Stromal cell of bone marrow (primary cell): ENCODE data around the gene MED12L.
A peak's percentile ranks its signal among the peaks of the same experiment; 100 is the strongest.

Experiments
- DNase-seq: peaks from one replicate; pipeline ENCODE4 v3.0.0-alpha.2; 2012; ENCODE audit warnings: low read depth

The MED12L gene

GRCh38 chr3:151299006-151299405 is 213.5 kb downstream of the MED12L start:
- no peak for DNase-seq

- no peak for DNase-seq
These were observed 215.1 kb downstream of the MED12L start for GRCh38 chr3:151300539-151300938.

GRCh38 chr3:151301787-151302186 is 216.3 kb downstream of the MED12L start:
- no peak for DNase-seq

- DNase-seq, result no peak
These were observed 218.3 kb downstream of the MED12L start for GRCh38 chr3:151303751-151304150.

- peak; percentile 74 for DNase-seq
These were observed 219.8 kb downstream of the MED12L start for GRCh38 chr3:151305060-151305774.

- DNase-seq, result no peak
These were observed 220.3 kb downstream of the MED12L start for GRCh38 chr3:151305775-151306151.

GRCh38 chr3:151306168-151306810 is 220.8 kb downstream of the MED12L start:
- DNase-seq, result no peak

- no peak for DNase-seq
These were observed 221.7 kb downstream of the MED12L start for GRCh38 chr3:151307131-151307530.

- DNase-seq, result no peak
These were observed 222.4 kb downstream of the MED12L start for GRCh38 chr3:151307583-151308488.

GRCh38 chr3:151309566-151309965 is 224.1 kb downstream of the MED12L start:
- DNase-seq, result no peak

GRCh38 chr3:151312972-151313371 is 227.5 kb downstream of the MED12L start:
- no peak for DNase-seq

GRCh38 chr3:151314137-151314536 is 228.7 kb downstream of the MED12L start:
- no peak for DNase-seq

GRCh38 chr3:151314593-151314992 is 229.1 kb downstream of the MED12L start:
- DNase-seq, result no peak

GRCh38 chr3:151315136-151315535 is 229.7 kb downstream of the MED12L start:
- no peak for DNase-seq

GRCh38 chr3:151315846-151316245 is 230.4 kb downstream of the MED12L start:
- DNase-seq, result no peak

- DNase-seq, result no peak
These were observed 231.0 kb downstream of the MED12L start, which contains the start of gene GPR87 for GRCh38 chr3:151316267-151316991. Gene GPR87, minus strand, starts transcription at chr3:151316820. Its CDS starts 16,720 bp downstream, at chr3:151300100.

GRCh38 chr3:151318313-151318712 is 232.8 kb downstream of the MED12L start:
- DNase-seq, result no peak

GRCh38 chr3:151318991-151319390 is 233.5 kb downstream of the MED12L start:
- no peak for DNase-seq

GRCh38 chr3:151319628-151320027 is 234.2 kb downstream of the MED12L start:
- no peak for DNase-seq

- no peak for DNase-seq
These were observed 234.7 kb downstream of the MED12L start for GRCh38 chr3:151320131-151320530.

- DNase-seq, result no peak
These were observed 236.1 kb downstream of the MED12L start for GRCh38 chr3:151321526-151321925.

- DNase-seq, result no peak
These were observed 237.0 kb downstream of the MED12L start for GRCh38 chr3:151322511-151322910.
